GM18511 (cell line): ENCODE results near the gene ADGRG3.

Experiments used
- ATAC-seq: cut with Tn5 transposase; IDR thresholded peaks from one replicate; pipeline ENCODE4 v1.9.1; 2021; ENCODE audit warnings: mild to moderate bottlenecking, moderate library complexity; ENCODE audit not compliant: unreplicated experiment

The ADGRG3 gene

DNA sequence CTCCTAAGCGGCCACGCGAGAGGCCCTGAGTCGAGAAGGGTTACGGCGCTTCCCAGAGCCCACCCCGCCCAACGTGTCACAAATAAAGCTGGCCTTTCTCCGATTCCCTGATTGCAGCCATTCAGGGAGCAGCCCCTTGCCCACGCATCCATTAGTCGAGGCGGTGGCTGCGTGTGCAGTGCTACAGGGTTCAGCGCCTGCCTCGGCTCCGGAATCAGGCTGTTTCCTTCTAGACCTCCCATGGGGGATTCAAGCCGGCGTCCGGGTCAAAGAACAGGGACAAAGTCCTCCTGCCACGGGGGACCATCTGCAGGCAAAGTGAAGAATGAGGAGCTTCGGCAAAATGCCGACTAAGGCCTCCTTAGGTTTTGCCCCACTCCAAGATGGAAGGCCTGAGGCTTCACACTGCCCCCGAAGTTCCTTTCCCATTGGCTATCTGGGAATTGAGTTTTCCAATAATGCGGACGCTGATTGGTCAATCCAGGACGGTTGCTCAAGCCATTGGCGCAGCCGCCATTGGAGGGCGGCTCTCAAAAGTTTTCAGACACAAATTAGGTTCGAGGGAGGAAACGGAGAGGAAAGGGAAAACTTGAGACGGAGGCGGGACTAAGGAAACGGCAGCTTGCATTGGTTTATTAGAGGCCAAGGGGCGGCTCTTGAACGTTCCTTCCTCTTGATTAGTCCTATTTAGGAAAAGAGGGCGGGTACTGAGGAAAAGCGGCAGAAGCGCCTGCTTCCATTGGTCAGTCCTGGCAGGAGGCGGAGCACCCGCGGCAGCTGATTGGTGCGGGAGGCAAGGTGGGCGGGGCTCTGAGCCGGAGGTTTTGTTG is 67.0 kb downstream of the ADGRG3 start:
- ATAC-seq = peak; percentile 94

DNA sequence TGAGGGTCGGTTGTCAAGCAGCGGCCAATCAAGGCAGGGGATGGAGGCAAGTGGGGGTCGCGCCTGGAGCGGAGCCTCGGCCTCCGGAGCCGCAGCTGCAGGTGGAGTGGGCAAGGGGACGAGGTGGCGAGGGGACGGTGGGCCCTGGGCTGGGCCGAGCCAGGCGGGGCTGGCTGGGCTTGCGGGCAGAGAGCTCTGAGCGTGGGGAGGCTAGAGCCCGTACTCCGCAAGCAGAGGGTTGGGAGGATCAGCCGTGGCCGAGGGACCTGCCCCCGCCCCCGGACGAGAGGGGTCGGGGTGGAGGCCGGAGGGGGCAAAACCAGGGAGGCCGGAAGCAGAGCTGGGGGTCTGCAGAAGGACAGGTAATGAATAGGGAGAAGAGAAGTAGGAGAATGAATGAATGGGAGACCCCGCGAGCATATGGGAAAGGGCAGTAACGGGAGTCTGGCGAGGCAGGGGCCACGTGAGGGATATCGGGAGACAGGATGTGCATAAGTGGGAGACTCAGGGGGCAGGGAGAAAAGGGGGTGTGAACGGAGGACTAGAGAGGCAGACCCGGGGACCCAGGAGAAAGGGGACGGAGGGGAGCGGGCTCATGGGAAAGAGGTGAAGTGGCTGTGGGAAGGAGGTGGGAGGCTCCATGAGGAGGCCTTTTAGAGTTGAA is 67.8 kb downstream of the ADGRG3 start, which contains the start of gene KATNB1:
Gene KATNB1, plus strand, starts transcription at position 16 of the 664 bp plus-strand sequence. CDS start 1,474 bp downstream, outside the sequence.
- peak; percentile 35 for ATAC-seq

DNA sequence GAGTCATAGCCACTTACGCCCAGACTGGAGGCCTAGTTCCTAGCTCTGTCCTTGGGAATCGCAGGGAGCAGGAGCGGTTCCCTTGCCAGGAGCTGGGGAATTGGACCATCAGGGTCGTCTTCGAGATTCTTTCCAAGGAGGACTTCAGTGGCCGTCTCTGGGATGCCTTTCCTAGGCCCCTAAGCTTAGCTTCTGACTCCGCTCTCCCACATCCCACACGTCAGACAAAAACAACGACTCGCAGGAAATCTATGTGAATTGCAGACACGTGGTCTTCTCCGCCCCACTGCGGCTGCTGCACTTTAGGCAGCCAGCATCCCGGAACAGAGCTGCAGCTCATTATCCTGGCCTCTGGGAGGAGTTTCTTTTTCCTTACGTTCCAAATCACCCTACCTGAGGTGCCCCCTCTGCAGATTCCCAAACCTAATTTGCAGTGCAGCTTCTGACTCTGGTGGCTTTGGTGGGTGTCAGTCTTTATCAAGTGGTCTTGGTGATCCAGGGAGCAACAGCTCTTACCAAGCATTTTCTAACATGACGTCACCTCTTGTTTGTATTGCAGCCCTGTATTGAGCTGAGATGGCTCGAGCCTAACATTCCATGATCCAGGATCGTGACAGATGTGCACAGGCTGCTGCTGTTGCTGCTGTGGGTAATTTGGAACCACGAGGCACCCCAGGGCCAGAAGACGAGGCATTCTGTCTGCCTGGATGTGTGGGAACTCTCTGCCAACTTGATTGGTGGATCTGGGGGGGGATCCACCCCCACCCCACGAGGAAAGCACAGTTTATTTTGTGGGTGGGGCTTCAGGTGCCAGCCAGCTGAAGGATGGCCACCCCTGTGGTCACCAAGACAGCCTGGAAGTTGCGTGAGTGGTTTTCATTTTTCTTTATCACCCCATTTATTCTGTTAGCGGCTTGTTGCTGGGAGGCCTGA is 68.6 kb downstream of the ADGRG3 start:
- ATAC-seq = no peak

DNA sequence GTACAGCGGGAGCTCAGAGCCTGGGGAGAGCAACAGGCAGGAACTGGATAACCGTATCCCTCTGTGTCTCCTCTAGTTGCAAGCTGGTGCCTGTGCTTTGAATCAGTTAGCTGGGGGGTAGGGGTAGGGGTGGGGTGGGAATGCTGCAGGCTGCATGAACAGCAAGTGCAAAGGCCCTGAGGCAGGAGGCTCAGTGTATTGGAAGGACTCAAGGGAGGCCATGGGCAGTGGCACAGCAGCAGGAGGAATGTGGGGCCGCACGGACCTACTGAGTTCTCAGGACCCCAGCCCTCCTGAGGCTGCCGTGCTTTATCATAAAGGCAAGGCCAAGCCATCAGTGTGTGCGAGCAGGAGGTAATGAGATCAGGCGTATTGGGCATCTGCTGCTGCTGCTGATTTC is 70.7 kb downstream of the ADGRG3 start:
- no peak for ATAC-seq
